ENCODE measurements around the gene MELK. TPM values are rescaled to one million over a fixed set of nuclear protein-coding genes. Genes with fewer than 3 reads are reported as not detected.

MELK gene
- total and polyA plus RNA-seq, 10 of the 15 experiments (the other 5 are each of a cell fraction or from before 2014, with no cell fraction given), result 38.7 to 80.3 (median 51.6) TPM

GRCh38 chr9:36640771-36641381 is 68.2 kb downstream of the MELK start:
- no peak overlapping the region for H3K4me3 ChIP-seq
- DNase-seq (ENCODE audit: low read depth, low spot score) (peak; percentile 36), FAIRE-seq (no peak), ATAC-seq (peak; percentile 62)
- no peak overlapping the region for H2AFZ ChIP-seq (ENCODE audit: control insufficient read depth, low read depth, low read length)
- WGBS (ENCODE audit: insufficient coverage, insufficient replicate concordance, low lambda C conversion rate, missing lambda C conversion rate), result under 1% methylated on average over 6 of the region's 6 CpGs
- H3K9me3 ChIP-seq (replicated peaks; ENCODE audit: control insufficient read depth, insufficient read depth, low read length), result no peaks in the 10 kb centered on the region
- in situ Hi-C loops (cut with MboI) (no loop called here), intact Hi-C loops (cut with micrococcal nuclease; ENCODE audit: unreplicated experiment) (no loop called here)
- POLR2A ChIA-PET, result no interaction called here
- H3K4me2 ChIP-seq (ENCODE audit: control insufficient read depth, insufficient read depth), result no peak overlapping the region
- H3K27ac ChIP-seq (ENCODE audit: control insufficient read depth, insufficient read depth), result peak overlapping the region; percentile 8; the same call in 1 of the 2 replicates
- no peak overlapping the region for H3K9ac ChIP-seq (ENCODE audit: control insufficient read depth, insufficient read depth, low read length)
- H3K79me2 ChIP-seq (ENCODE audit: control insufficient read depth, insufficient read depth, low read length), result no peaks in the 10 kb centered on the region
- no peaks in the 10 kb centered on the region for H3K27me3 ChIP-seq (replicated peaks in 1 of 2; ENCODE audit: control insufficient read depth in 2 of 2, insufficient read depth in 2 of 2, low read length in 1 of 2)
- no peaks in the 10 kb centered on the region for H3K4me1 ChIP-seq (ENCODE audit: control insufficient read depth, insufficient read depth, low read length)
- no peak for TF ChIP-seq SP1 (IDR thresholded peaks at IDR 0.05; ENCODE audit: low read depth, low read length)
- TF ChIP-seq YBX1 (IDR thresholded peaks at IDR 0.05), result no peak
- TF ChIP-seq ZNF622 (IDR thresholded peaks at IDR 0.05), result no peak
- TF ChIP-seq ZZZ3 (IDR thresholded peaks at IDR 0.05; ENCODE audit: control insufficient read depth, insufficient read length, low read depth), result no peak
- no peak for TF ChIP-seq RELB (IDR thresholded peaks at IDR 0.05; ENCODE audit: low read depth)
- TF ChIP-seq BMI1 (IDR thresholded peaks at IDR 0.05; ENCODE audit: borderline replicate concordance), result no peak
- no peak for TF ChIP-seq FOXM1 (IDR thresholded peaks at IDR 0.05; ENCODE audit: low read depth, low read length)
- TF ChIP-seq HSF1 (IDR thresholded peaks at IDR 0.05; ENCODE audit: low read depth, low read length), result no peak
- no peak for TF ChIP-seq MTA3 (IDR thresholded peaks at IDR 0.05; ENCODE audit: borderline replicate concordance, low read length)
- peaks cover 10 to 20% of the 10 kb centered on the region in 2 experiments; a peak in 3 of 4 replicates for H3K36me3 ChIP-seq (ENCODE audit: control insufficient read depth in 2 of 2, insufficient read depth in 2 of 2, low read length in 1 of 2)
- RAD21 ChIA-PET (ENCODE audit: unreplicated experiment), result interaction anchor here (1.5 kb wide), 1 partner anchor 234 kb away, joined by 4 read pairs; no protein-coding TSS in a partner anchor
- SMC1A ChIA-PET (ENCODE audit: uncharacterized antibody, unreplicated experiment), result interaction anchor here (0.9 kb wide), 1 partner anchor 10 kb away, joined by 4 read pairs; no protein-coding TSS in a partner anchor
- H4K20me1 ChIP-seq (ENCODE audit: control insufficient read depth, insufficient read depth), result no peaks in the 10 kb centered on the region
- no TSS peak for BruUV-seq (replicated peaks)
- CTCF ChIA-PET, result interaction anchor here (0.6 to 5.2 kb wide), 2 partner anchors 88 to 851 kb away, joined by 4 to 25 read pairs; no protein-coding TSS in a partner anchor

All from GM12878 (cell line).